Subcutaneous abdominal adipose tissue (tissue), 5 donors: ENCODE results near the gene TAS2R42.
A peak's percentile ranks its signal among the peaks of the same experiment; 100 is the strongest.

Experiments used
- H3K27ac ChIP-seq: one replicate; pipeline ENCODE4 v1.7.0; 2013; ENCODE audit warnings: low read depth, mild to moderate bottlenecking, inconsistent platforms, low read length, moderate library complexity
- H3K27me3 ChIP-seq, 5 donors: one replicate each; pipeline ENCODE4 v1.7.0; 2013; ENCODE audit warnings: low read length in 5 of 5, inconsistent platforms in 1 of 5; ENCODE audit not compliant: control insufficient read depth in 5 of 5, insufficient read depth in 4 of 5
- H3K36me3 ChIP-seq, 5 donors: one replicate each; pipeline ENCODE4 v1.7.0; 2013; ENCODE audit warnings: low read length in 5 of 5; ENCODE audit not compliant: control insufficient read depth in 5 of 5, insufficient read depth in 5 of 5
- H3K4me1 ChIP-seq, 5 donors: one replicate each; pipeline ENCODE4 v1.7.0; 2013; ENCODE audit warnings: low read length in 5 of 5, mild to moderate bottlenecking in 3 of 5, moderate library complexity in 1 of 5; ENCODE audit not compliant: control insufficient read depth in 5 of 5, insufficient read depth in 5 of 5
- H3K4me3 ChIP-seq, 5 donors: one replicate each; pipeline ENCODE4 v1.7.0; 2013; ENCODE audit warnings: low read length in 5 of 5, low read depth in 1 of 5
- H3K9ac ChIP-seq, 5 donors: one replicate each; pipeline ENCODE4 v1.7.0; 2013; ENCODE audit warnings: low read length in 5 of 5, mild to moderate bottlenecking in 4 of 5, moderate library complexity in 3 of 5
- H3K9me3 ChIP-seq, 5 donors: one replicate each; pipeline ENCODE4 v1.7.0; 2013; ENCODE audit warnings: low read length in 5 of 5; ENCODE audit not compliant: control insufficient read depth in 5 of 5
- donor health status: healthy.
- donor health status: healthy.
- donor health status: healthy.
- donor health status: healthy.
- donor health status: healthy.

TAS2R42 gene

DNA sequence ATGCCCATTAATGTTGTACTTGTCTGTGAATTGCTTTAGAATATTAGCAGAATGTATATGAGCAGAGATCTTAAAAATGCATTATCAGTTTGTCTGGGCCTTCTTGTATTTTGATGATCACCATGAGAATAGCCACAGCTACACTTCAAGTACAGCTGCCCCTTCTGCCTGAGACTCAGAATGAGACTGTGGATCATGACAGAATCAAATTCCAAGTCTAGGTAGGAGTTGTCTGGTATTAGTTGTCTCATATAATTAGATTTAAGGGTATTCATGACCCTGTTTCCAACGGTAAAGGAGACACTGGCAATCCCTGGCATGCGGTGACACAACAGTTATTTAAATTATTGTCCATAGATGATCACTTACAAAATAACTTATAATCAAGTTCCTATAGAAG, 34.0 kb downstream of the TAS2R42 start:
- Histone ChIP-seq H3K36me3 (peaks cover 0 to 3% (median 0%) of the 10 kb centered on the region in 5 donors), H3K27ac (no peak overlapping the region), H3K9ac (no peak overlapping the region), H3K27me3 (no peaks in the 10 kb centered on the region), H3K4me3 (no peak overlapping the region), H3K9me3 (peaks cover 0 to 6% (median 0%) of the 10 kb centered on the region in 5 donors), H3K4me1 (no peaks in the 10 kb centered on the region)

GRCh38 chr12:11150832-11151231, 35.9 kb downstream of the TAS2R42 start:
- no peaks in the 10 kb centered on the region for H3K4me1 ChIP-seq
- H3K4me3 ChIP-seq: no peak overlapping the region
- H3K27me3 ChIP-seq: no peaks in the 10 kb centered on the region
- H3K9ac ChIP-seq: no peak overlapping the region
- H3K27ac ChIP-seq: no peak overlapping the region
- H3K9me3 ChIP-seq: peaks cover 0 to 6% (median 0%) of the 10 kb centered on the region in 5 donors
- peaks cover 0 to 3% (median 0%) of the 10 kb centered on the region in 5 donors for H3K36me3 ChIP-seq

DNA sequence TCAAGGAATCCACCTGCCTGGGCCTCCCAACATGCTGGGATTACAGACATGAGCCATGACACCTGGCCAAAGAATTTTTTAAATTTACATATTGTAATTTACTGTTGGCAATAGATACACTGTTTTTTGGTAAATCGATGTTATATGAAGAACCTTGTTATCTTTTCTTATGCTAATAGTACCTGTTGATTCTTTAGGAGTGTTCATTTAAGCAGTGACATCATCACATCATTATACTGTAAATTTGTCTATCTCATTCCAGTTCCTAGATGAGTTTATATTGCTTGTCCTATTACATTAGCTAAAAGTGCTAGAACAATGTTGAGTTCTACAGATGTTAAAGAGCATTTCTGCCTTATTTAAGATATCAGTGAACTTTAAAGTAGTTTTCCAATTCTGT, 39.3 kb downstream of the TAS2R42 start:
- Histone ChIP-seq H3K4me1 (no peaks in the 10 kb centered on the region), H3K27ac (no peak overlapping the region), H3K9ac (no peak overlapping the region), H3K4me3 (no peak overlapping the region), H3K9me3 (peaks cover 0 to 22% (median 15%) of the 10 kb centered on the region in 5 donors), H3K36me3 (peaks cover 0 to 3% (median 2%) of the 10 kb centered on the region in 5 donors), H3K27me3 (no peaks in the 10 kb centered on the region)

DNA sequence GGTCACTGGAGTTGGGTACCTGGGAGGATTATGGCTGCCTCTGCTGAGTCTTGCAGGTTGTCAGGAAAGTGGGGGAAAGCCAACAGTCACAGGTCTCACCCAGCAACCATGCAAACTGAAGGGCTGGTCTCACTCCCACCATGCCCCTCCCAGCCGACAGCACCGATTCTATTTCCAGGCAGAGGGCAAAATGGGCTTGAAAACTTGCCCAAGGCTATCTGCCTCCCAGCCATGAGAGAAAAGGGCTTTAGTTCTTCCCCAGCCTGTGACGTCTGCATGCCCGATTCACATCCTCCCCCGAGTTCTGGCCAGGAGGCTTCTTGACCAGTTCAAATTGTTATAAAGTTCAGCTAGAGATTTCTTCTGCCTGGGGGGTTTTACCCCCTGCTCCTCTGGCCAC, 42.4 kb downstream of the TAS2R42 start:
- no peak overlapping the region for H3K27ac ChIP-seq
- no peaks in the 10 kb centered on the region for H3K4me1 ChIP-seq
- H3K9me3 ChIP-seq: peaks cover 0 to 23% (median 20%) of the 10 kb centered on the region in 5 donors
- no peak overlapping the region for H3K9ac ChIP-seq
- peak overlapping the region in 1 of 5 donors; percentile 12 for H3K4me3 ChIP-seq
- H3K36me3 ChIP-seq: peaks cover 0 to 2% (median 0%) of the 10 kb centered on the region in 5 donors
- H3K27me3 ChIP-seq: no peaks in the 10 kb centered on the region

DNA sequence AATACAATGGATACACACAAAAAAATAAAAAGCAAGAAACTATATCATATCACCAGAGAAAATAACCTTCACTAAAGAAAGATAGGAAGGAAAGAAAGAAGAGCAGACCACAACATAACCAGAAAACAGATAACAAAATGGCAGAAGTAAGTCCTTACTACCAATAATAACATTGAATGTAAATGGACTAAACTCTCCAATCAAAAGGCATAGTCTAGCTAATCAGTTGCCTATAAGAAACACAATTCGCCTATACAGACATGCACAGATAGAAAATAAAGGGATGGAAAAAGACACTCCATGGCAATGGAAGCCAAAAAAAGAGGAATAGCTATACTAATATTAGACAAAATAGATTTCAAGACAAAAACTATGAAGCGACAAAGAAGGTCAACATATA, 43.4 kb downstream of the TAS2R42 start:
- no peaks in the 10 kb centered on the region for H3K27me3 ChIP-seq

DNA sequence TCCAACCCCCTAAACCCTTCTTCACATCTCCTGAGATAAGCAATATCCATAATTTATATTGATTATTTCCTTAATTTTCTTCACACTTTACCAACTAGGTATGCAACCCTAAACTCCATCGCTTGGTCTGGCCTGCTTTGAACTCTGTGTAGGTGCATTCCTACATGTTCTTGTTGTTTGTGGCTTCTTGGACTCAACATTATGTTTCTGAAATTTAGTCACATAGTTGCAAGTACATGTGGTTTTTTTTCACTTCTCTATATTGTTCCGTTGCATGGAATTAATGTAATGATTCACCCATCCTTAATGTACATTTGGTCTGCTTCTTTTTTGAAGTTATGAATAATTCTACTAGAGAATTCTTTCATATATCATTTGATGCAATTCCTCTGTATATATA, 50.7 kb downstream of the TAS2R42 start:
- H3K9me3 ChIP-seq: no peaks in the 10 kb centered on the region
- no peaks in the 10 kb centered on the region for H3K27me3 ChIP-seq
- peaks cover 0 to under 1% (median 0%) of the 10 kb centered on the region in 5 donors for H3K36me3 ChIP-seq
- H3K4me1 ChIP-seq: no peaks in the 10 kb centered on the region
- no peak overlapping the region for H3K27ac ChIP-seq
- H3K4me3 ChIP-seq: no peak overlapping the region
- no peak overlapping the region for H3K9ac ChIP-seq

More for the DNA sequence above, 43.4 kb downstream of the TAS2R42 start:
- Histone ChIP-seq H3K9ac (no peak overlapping the region), H3K36me3 (peaks cover 0 to 2% (median 0%) of the 10 kb centered on the region in 5 donors), H3K27ac (no peak overlapping the region), H3K9me3 (peaks cover 0 to 23% (median 20%) of the 10 kb centered on the region in 5 donors), H3K4me3 (no peak overlapping the region), H3K4me1 (no peaks in the 10 kb centered on the region)
